Neural progenitor cell (in vitro differentiated cells): ENCODE measurements around the gene GTF3C4. TPM values are rescaled to one million over a fixed set of nuclear protein-coding genes. Genes with fewer than 3 reads are reported as not detected.
"Not testable (repeated sequence)": the region's sequence is repeated elsewhere in the genome, so short reads cannot be mapped to it uniquely, and the experiment has no call there.

Experiments
- DNase-seq: peaks from one replicate; pipeline ENCODE4 v3.0.0-alpha.2; 2016; ENCODE audit warnings: low spot score
- H2AFZ ChIP-seq: fragments of 200-600 bp; sonication (generic); replicated peaks from 2 replicates; pipeline ENCODE4 v1.6.1; 2016; ENCODE audit warnings: antibody characterized with exemption
- H3F3A ChIP-seq: fragments of 200-600 bp; sonication (generic); 2 replicates; pipeline ENCODE4 v1.6.1; 2016; ENCODE audit warnings: antibody characterized with exemption, low read depth
- H3K27ac ChIP-seq: fragments of 200-600 bp; sonication (generic); 2 replicates; pipeline ENCODE4 v1.5.1; 2016; ENCODE audit warnings: mild to moderate bottlenecking
- H3K27me3 ChIP-seq: fragments of 200-600 bp; sonication (generic); 2 replicates; pipeline ENCODE4 v1.6.1; 2016; ENCODE audit warnings: mild to moderate bottlenecking, moderate library complexity
- H3K36me3 ChIP-seq: fragments of 200-600 bp; sonication (generic); 2 replicates; pipeline ENCODE4 v1.5.1; 2016
- H3K4me1 ChIP-seq: fragments of 200-600 bp; sonication (generic); 2 replicates; pipeline ENCODE4 v1.6.1; 2016; ENCODE audit warnings: mixed run types
- H3K4me2 ChIP-seq: fragments of 200-600 bp; sonication (generic); 2 replicates; pipeline ENCODE4 v1.6.1; 2016
- H3K4me3 ChIP-seq: fragments of 200-600 bp; sonication (generic); 2 replicates; pipeline ENCODE4 v1.5.1; 2016
- H3K79me2 ChIP-seq: fragments of 200-600 bp; sonication (generic); 2 replicates; pipeline ENCODE4 v1.6.1; 2016; ENCODE audit warnings: low read depth
- H3K9ac ChIP-seq: fragments of 200-600 bp; sonication (generic); 2 replicates; pipeline ENCODE4 v1.6.1; 2016
- H3K9me3 ChIP-seq: fragments of 200-600 bp; sonication (generic); 2 replicates; pipeline ENCODE4 v1.5.1; 2016; ENCODE audit warnings: low read depth
- H4K20me1 ChIP-seq: fragments of 200-600 bp; sonication (generic); 2 replicates; pipeline ENCODE4 v1.6.1; 2016; ENCODE audit warnings: low read depth
- H3K27ac Mint-ChIP-seq: 3 replicates; pipeline ENCODE4 v1.8.0; 2021; ENCODE audit warnings: mixed read lengths
- H3K27me3 Mint-ChIP-seq: 2 replicates; pipeline ENCODE4 v1.8.0; 2022; ENCODE audit warnings: low read depth, mild to moderate bottlenecking, inconsistent platforms, moderate library complexity, mixed read lengths; ENCODE audit not compliant: insufficient read depth
- H3K36me3 Mint-ChIP-seq: 3 replicates; pipeline ENCODE4 v1.8.0; 2021; ENCODE audit warnings: mixed read lengths
- H3K4me1 Mint-ChIP-seq: 3 replicates; pipeline ENCODE4 v1.8.0; 2021; ENCODE audit warnings: mixed read lengths
- H3K4me3 Mint-ChIP-seq: 3 replicates; pipeline ENCODE4 v1.8.0; 2021; ENCODE audit warnings: mild to moderate bottlenecking, moderate library complexity, mixed read lengths
- H3K9me3 Mint-ChIP-seq: 3 replicates; pipeline ENCODE4 v1.8.0; 2020; ENCODE audit warnings: mixed read lengths
- CTCF ChIP-seq: fragments of 200-600 bp; sonication (generic); IDR thresholded peaks from 2 replicates; pipeline ENCODE4 v1.5.1; 2017; ENCODE audit warnings: antibody characterized with exemption, mild to moderate bottlenecking
- EZH2 ChIP-seq: fragments of 200-600 bp; sonication (generic); IDR thresholded peaks from 2 replicates; pipeline ENCODE4 v1.6.1; 2017; ENCODE audit warnings: antibody characterized with exemption, mild to moderate bottlenecking, moderate library complexity
- EZH2phosphoT487 ChIP-seq: fragments of 200-600 bp; sonication (generic); IDR thresholded peaks from 2 replicates; pipeline ENCODE4 v1.6.1; 2017; ENCODE audit warnings: antibody characterized with exemption
- total RNA-seq: library from RNA; depleted of rRNA; stranded (reverse); fragments of >200 nt; gene quantifications from 2 replicates; pipeline ENCODE4 v1.2.3, GENCODE V29; 2015; ENCODE audit warnings: low replicate concordance

Gene GTF3C4
- total RNA-seq, 1 donor from 2014 or later = 31.4 TPM

GRCh38 chr9:132712753-132713152, 42.5 kb downstream of the GTF3C4 start:
- H3K9me3 Mint-ChIP-seq = no peaks in the 10 kb centered on the region
- no peaks in the 10 kb centered on the region for H3K9me3 ChIP-seq
- no peak overlapping the region for H3K9ac ChIP-seq
- no peaks in the 10 kb centered on the region for H3K36me3 ChIP-seq
- no peak overlapping the region for H3K4me3 Mint-ChIP-seq
- no peaks in the 10 kb centered on the region for H3K27me3 ChIP-seq
- no peak for DNase-seq
- H3K4me1 Mint-ChIP-seq = no peaks in the 10 kb centered on the region
- no peaks in the 10 kb centered on the region for H4K20me1 ChIP-seq
- H3K27ac ChIP-seq = no peak overlapping the region
- H3K27me3 Mint-ChIP-seq = peaks cover 2% of the 10 kb centered on the region
- no peaks in the 10 kb centered on the region for H3K4me1 ChIP-seq
- no peaks in the 10 kb centered on the region for H3K79me2 ChIP-seq
- no peak for TF ChIP-seq EZH2
- no peak for TF ChIP-seq CTCF
- TF ChIP-seq EZH2phosphoT487 = no peak
- no peak overlapping the region for H2AFZ ChIP-seq
- no peak overlapping the region for H3K27ac Mint-ChIP-seq
- H3K4me3 ChIP-seq = no peak overlapping the region
- H3K4me2 ChIP-seq = no peak overlapping the region
- no peaks in the 10 kb centered on the region for H3K36me3 Mint-ChIP-seq
- no peaks in the 10 kb centered on the region for H3F3A ChIP-seq

- H3K36me3 Mint-ChIP-seq = no peaks in the 10 kb centered on the region
- H2AFZ ChIP-seq = no peak overlapping the region
- TF ChIP-seq CTCF (no peak), EZH2 (no peak), EZH2phosphoT487 (no peak)
- no peaks in the 10 kb centered on the region for H3K9me3 Mint-ChIP-seq
- no peak overlapping the region for H3K27ac Mint-ChIP-seq
- no peak overlapping the region for H3K4me3 ChIP-seq
- H3K27me3 Mint-ChIP-seq = peaks cover 5% of the 10 kb centered on the region
- no peaks in the 10 kb centered on the region for H3K27me3 ChIP-seq
- no peak overlapping the region for H3K27ac ChIP-seq
- no peak for DNase-seq
- H3K4me3 Mint-ChIP-seq = no peak overlapping the region
- no peak overlapping the region for H3K9ac ChIP-seq
- H3K4me1 Mint-ChIP-seq = no peaks in the 10 kb centered on the region
- no peaks in the 10 kb centered on the region for H3K36me3 ChIP-seq
- no peaks in the 10 kb centered on the region for H3K79me2 ChIP-seq
- H3K4me2 ChIP-seq = no peak overlapping the region
- H3F3A ChIP-seq = no peaks in the 10 kb centered on the region
- H3K4me1 ChIP-seq = no peaks in the 10 kb centered on the region
- no peaks in the 10 kb centered on the region for H3K9me3 ChIP-seq
- no peaks in the 10 kb centered on the region for H4K20me1 ChIP-seq
These were observed 45.7 kb downstream of the GTF3C4 start for GRCh38 chr9:132716007-132716406.

- TF ChIP-seq EZH2phosphoT487 (no peak), EZH2 (no peak), CTCF (no peak)
- Histone ChIP-seq H3K4me2 (no peak overlapping the region), H3K9ac (no peak overlapping the region), H3K4me1 (no peaks in the 10 kb centered on the region), H2AFZ (no peak overlapping the region), H3K36me3 (no peaks in the 10 kb centered on the region), H3K27me3 (no peaks in the 10 kb centered on the region), H3K79me2 (no peaks in the 10 kb centered on the region), H3K4me3 (no peak overlapping the region), H3K9me3 (no peaks in the 10 kb centered on the region), H3K27ac (no peak overlapping the region), H4K20me1 (no peaks in the 10 kb centered on the region), H3F3A (no peaks in the 10 kb centered on the region)
- Mint-ChIP-seq H3K4me1 (no peaks in the 10 kb centered on the region), H3K27me3 (peaks cover 5% of the 10 kb centered on the region), H3K4me3 (no peak overlapping the region), H3K9me3 (no peaks in the 10 kb centered on the region), H3K27ac (no peak overlapping the region), H3K36me3 (no peaks in the 10 kb centered on the region)
- no peak for DNase-seq
These were observed 47.2 kb downstream of the GTF3C4 start for GRCh38 chr9:132717326-132717945.

GRCh38 chr9:132718381-132718928, 48.2 kb downstream of the GTF3C4 start:
- not testable (repeated sequence) for H3K9me3 Mint-ChIP-seq, H3K79me2 ChIP-seq, H3K27ac Mint-ChIP-seq

More at GRCh38 chr9:132718381-132718928, 48.2 kb downstream of the GTF3C4 start:
- H4K20me1 ChIP-seq, H3K27me3 ChIP-seq, H3K36me3 ChIP-seq, H3K4me1 ChIP-seq, H3K27me3 Mint-ChIP-seq, H3F3A ChIP-seq, H3K4me1 Mint-ChIP-seq, H3K27ac ChIP-seq, H2AFZ ChIP-seq, H3K9me3 ChIP-seq, H3K9ac ChIP-seq, H3K4me3 ChIP-seq, H3K36me3 Mint-ChIP-seq, H3K4me3 Mint-ChIP-seq, H3K4me2 ChIP-seq, DNase-seq: not testable (repeated sequence)
